Esophagus squamous epithelium (tissue), 5 donors: ENCODE measurements around the gene NME5. TPM values are rescaled to one million over a fixed set of nuclear protein-coding genes. Genes with fewer than 3 reads are reported as not detected.

Experiments used
- DNase-seq: peaks from one replicate; lab custom pipeline; 2025; lab: John Stamatoyannopoulos, UW
- H3K27ac ChIP-seq, 4 donors: fragments of 200-600 bp; sonication (generic); one replicate each; pipeline ENCODE4 v1.5.1; 2016 to 2019; ENCODE audit warnings: mild to moderate bottlenecking in 1 of 4
- H3K27me3 ChIP-seq, 4 donors: fragments of 200-600 bp; sonication (generic); 1 replicate in 3 of 4; 2 replicates in 1 of 4; pipeline versions ENCODE4 v1.5.1 to v1.6.0; 2017 to 2021; ENCODE audit warnings: antibody characterized with exemption in 1 of 4
- H3K36me3 ChIP-seq, 3 donors: fragments of 200-600 bp; sonication (generic); one replicate each; pipeline ENCODE4 v1.5.1; 2016 to 2019
- H3K4me1 ChIP-seq, 3 donors: fragments of 200-600 bp; sonication (generic); one replicate each; pipeline ENCODE4 v1.5.1; 2017 to 2019
- H3K4me3 ChIP-seq, 4 donors: fragments of 200-600 bp; sonication (generic); 1 replicate in 3 of 4; 2 replicates in 1 of 4; pipeline ENCODE4 v1.5.1; 2016 to 2019; ENCODE audit warnings: mild to moderate bottlenecking in 2 of 4, moderate library complexity in 1 of 4
- H3K9me3 ChIP-seq, 3 donors: fragments of 200-600 bp; sonication (generic); one replicate each; pipeline ENCODE4 v1.5.1; 2016 to 2019
- POLR2A ChIP-seq, 4 donors: fragments of 450-650 bp; IDR thresholded peaks; one replicate each; pipeline ENCODE4 v1.6.1; 2017; ENCODE audit warnings: antibody characterized with exemption in 4 of 4, mild to moderate bottlenecking in 4 of 4, moderate library complexity in 3 of 4
- WGBS, 2 donors: methylation state at CpG; one replicate each; pipeline ENCODE4 v1.1.5; 2018; 5-methylcytosine and 5-hydroxymethylcytosine counted together
- intact Hi-C: fragments of 100-400 bp; cut with DNase I; formaldehyde crosslinking; loops from one replicate; pipeline ENCODE4 v1.15.0; 2022
- total RNA-seq, 4 donors: library from RNA; depleted of rRNA; stranded (reverse); fragments of >200 nt; gene quantifications; one replicate each; pipeline ENCODE4 v1.1.0, GENCODE V29; 2016
- TF ChIP-seq, protein P1 (sequence below), 6 experiments: fragments of 450-650 bp in 4 of 6; fragments of 200-600 bp in 2 of 6; sonication (generic) in 2 of 6; IDR thresholded peaks; one replicate each; pipeline ENCODE4 v1.5.1; 2016 to 2019; ENCODE audit warnings: antibody characterized with exemption in 6 of 6, mild to moderate bottlenecking in 4 of 6, moderate library complexity in 4 of 6
- donor health status: DM: yes; HTN: yes; CAD: no.

The NME5 gene
- total RNA-seq, 4 donors from 2014 or later = 0.38 to 3.0 (median 0.61) TPM; not detected in 1

DNA sequence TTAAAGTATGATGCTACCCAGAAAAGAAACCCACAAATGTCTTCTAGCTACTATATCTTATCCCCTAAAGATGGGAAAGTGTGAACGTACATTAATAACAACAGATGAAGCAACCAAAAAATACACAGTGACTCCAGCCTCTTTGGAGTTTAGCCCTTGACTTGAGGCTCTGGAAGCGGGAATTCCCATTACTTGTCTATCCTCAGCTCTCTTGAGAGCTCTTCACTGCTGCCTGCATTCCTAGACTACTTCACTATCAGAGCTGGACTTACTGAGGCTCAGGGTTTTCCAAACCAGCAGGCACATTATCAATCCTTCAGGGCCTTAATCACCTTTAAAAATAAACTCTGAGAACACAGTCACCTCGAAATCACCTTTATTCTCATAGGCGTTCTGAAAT lies 1.0 kb upstream of the NME5 start:
- Histone ChIP-seq H3K27ac (no peak overlapping the region), H3K36me3 (no peaks in the 10 kb centered on the region), H3K4me1 (peaks cover 0 to 29% (median 3%) of the 10 kb centered on the region in 3 donors), H3K27me3 (no peaks in the 10 kb centered on the region), H3K4me3 (no peak overlapping the region), H3K9me3 (no peaks in the 10 kb centered on the region)
- DNase-seq = no peak
- TF ChIP-seq, protein P1, sequence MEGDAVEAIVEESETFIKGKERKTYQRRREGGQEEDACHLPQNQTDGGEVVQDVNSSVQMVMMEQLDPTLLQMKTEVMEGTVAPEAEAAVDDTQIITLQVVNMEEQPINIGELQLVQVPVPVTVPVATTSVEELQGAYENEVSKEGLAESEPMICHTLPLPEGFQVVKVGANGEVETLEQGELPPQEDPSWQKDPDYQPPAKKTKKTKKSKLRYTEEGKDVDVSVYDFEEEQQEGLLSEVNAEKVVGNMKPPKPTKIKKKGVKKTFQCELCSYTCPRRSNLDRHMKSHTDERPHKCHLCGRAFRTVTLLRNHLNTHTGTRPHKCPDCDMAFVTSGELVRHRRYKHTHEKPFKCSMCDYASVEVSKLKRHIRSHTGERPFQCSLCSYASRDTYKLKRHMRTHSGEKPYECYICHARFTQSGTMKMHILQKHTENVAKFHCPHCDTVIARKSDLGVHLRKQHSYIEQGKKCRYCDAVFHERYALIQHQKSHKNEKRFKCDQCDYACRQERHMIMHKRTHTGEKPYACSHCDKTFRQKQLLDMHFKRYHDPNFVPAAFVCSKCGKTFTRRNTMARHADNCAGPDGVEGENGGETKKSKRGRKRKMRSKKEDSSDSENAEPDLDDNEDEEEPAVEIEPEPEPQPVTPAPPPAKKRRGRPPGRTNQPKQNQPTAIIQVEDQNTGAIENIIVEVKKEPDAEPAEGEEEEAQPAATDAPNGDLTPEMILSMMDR (IDR thresholded peaks at IDR 0.05) = no peak
- no peak for TF ChIP-seq POLR2A (IDR thresholded peaks at IDR 0.05)
- 72 to 73% methylated on average over 4 of the region's 4 CpGs for WGBS, 2 donors
- intact Hi-C loops = no loop called here

DNA sequence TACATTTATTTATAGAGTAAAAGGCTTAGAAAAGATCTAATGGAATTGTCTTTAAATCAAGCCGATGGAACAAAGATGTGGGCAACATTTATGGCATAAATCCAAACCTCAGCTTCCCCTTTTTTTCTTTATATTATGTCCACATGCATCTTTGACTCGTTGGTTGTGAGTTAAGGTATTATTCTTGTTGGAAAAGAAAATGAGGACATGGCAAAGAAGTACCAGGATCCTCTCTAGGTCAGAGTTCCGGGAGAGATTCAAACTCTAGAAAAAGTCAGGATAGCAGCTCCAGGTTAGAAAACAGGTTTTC lies 508 bp upstream of the NME5 start:
- intact Hi-C loops = loop anchor here (10.0 kb wide), 1 partner anchor 505 kb away; no protein-coding TSS in a partner anchor
- H3K4me1 ChIP-seq = peaks cover 0 to 24% (median 3%) of the 10 kb centered on the region in 3 donors
- H3K27ac ChIP-seq = no peak overlapping the region
- TF ChIP-seq, protein P1 (IDR thresholded peaks at IDR 0.05) = no peak
- TF ChIP-seq POLR2A (IDR thresholded peaks at IDR 0.05) = no peak
- H3K36me3 ChIP-seq = no peaks in the 10 kb centered on the region
- H3K4me3 ChIP-seq = peak overlapping the region in 1 of 4 donors; percentile 62
- H3K27me3 ChIP-seq = no peaks in the 10 kb centered on the region
- WGBS, 2 donors = 57 to 64% methylated on average over 3 of the region's 3 CpGs
- no peaks in the 10 kb centered on the region for H3K9me3 ChIP-seq
- DNase-seq = no peak

DNA sequence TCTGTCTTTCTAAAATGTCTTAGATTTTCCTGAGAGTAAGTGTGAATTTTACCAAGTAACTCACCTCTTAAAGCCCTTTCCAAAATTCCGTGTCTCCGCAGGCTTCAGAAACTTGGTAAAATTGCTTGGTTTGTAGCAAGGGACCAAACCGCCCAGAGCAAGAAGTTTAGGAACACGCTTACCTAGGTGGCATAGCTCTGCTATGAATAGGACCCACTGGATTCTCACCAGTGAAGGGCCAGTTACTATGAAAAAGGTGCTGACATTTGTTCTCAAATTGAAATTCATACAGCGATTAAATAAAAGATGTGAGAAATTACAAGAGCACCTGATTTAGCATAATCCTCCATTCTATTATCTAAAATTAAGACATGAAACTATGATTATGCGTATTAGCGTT lies 6.7 kb downstream of the NME5 start:
- Histone ChIP-seq H3K9me3 (no peaks in the 10 kb centered on the region), H3K36me3 (no peaks in the 10 kb centered on the region), H3K27me3 (no peaks in the 10 kb centered on the region), H3K27ac (no peak overlapping the region), H3K4me3 (peak overlapping the region in 1 of 4 donors; percentile 51), H3K4me1 (no peaks in the 10 kb centered on the region)
- no peak for TF ChIP-seq POLR2A (IDR thresholded peaks at IDR 0.05)
- TF ChIP-seq, protein P1 (IDR thresholded peaks at IDR 0.05) = no peak
- intact Hi-C loops = loop anchor here (2.0 to 10.0 kb wide), 2 partner anchors 54 to 498 kb away; no protein-coding TSS in a partner anchor
- DNase-seq = no peak
- 80 to 84% methylated on average over 7 of the region's 7 CpGs for whole genome bisulfite sequencing, 2 donors

DNA sequence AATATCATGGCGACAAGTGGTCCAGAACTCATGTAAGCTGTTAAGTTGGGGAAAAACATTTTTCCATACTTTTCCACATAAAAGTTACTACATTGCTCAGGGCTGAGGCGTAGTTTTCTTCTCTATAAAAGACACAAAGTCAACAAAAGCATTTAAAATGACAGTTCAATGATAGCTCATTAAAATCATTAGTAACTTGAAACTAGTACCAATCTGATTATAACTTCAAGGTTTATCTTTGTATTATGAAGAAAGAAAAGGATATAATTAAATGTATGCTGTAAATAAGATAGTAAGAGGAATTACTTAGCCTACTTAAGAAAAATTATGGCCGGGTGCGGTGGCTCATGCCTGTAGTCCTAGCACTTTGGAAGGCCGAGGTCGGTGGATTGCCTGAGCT lies 9.9 kb downstream of the NME5 start:
- H3K27ac ChIP-seq = no peak overlapping the region
- no peak for DNase-seq
- no peaks in the 10 kb centered on the region for H3K36me3 ChIP-seq
- no peaks in the 10 kb centered on the region for H3K9me3 ChIP-seq
- intact Hi-C loops = no loop called here
- WGBS, 2 donors = 82 to 85% methylated on average over 6 of the region's 6 CpGs
- TF ChIP-seq POLR2A (IDR thresholded peaks at IDR 0.05) = no peak
- TF ChIP-seq, protein P1 (IDR thresholded peaks at IDR 0.05) = no peak
- H3K27me3 ChIP-seq = no peaks in the 10 kb centered on the region
- H3K4me3 ChIP-seq = no peak overlapping the region
- no peaks in the 10 kb centered on the region for H3K4me1 ChIP-seq

DNA sequence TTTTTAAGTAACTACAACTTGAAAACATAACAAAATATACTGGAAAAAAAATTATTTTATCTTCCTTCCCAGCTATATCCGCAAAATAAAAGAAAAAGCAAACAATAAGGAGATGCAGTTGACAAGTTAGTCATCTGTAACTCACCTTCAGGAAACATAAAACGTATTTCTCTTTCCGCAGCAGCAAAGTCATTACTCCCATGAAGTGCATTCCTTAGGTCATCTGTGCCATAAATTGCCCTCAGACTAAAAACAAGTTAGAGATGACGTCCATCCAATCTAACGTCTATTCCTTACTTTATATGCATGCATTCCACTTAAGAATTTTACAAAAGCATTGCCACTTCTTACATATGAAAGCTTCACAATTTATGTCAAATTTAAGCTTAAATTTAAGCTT lies 10.9 kb downstream of the NME5 start:
- WGBS, 2 donors = 54 to 59% methylated on average over 5 of the region's 5 CpGs
- Histone ChIP-seq H3K27ac (no peak overlapping the region), H3K4me3 (no peak overlapping the region), H3K4me1 (no peaks in the 10 kb centered on the region), H3K9me3 (no peaks in the 10 kb centered on the region), H3K27me3 (no peaks in the 10 kb centered on the region), H3K36me3 (no peaks in the 10 kb centered on the region)
- no peak for DNase-seq
- TF ChIP-seq, protein P1 (IDR thresholded peaks at IDR 0.05) = no peak
- no peak for TF ChIP-seq POLR2A (IDR thresholded peaks at IDR 0.05)
- intact Hi-C loops = no loop called here
